ENCODE results near the gene PIGS. TPM values are rescaled to one million over a fixed set of nuclear protein-coding genes. Genes with fewer than 3 reads are reported as not detected.

PIGS gene
- total and polyA plus RNA-seq, 2 of the 4 experiments (the other 2 are of a cell fraction) = 28.7 to 78.9 TPM

GRCh38 chr17:28555022-28555421, 16.3 kb downstream of the PIGS start:
- H4K91ac ChIP-seq (ENCODE audit: insufficient read depth, low read depth, low read length) = no peak overlapping the region
- ChIA-PET CTCF (no interaction called here), POLR2A (ENCODE audit: unreplicated experiment) (no interaction called here)
- H2AK9ac ChIP-seq (replicated peaks; ENCODE audit: low read depth, low read length, poor library complexity) = no peak overlapping the region
- H3K36me3 ChIP-seq (ENCODE audit: control insufficient read depth, insufficient read depth, low read length) = peaks cover 37% of the 10 kb centered on the region
- peaks cover 13% of the 10 kb centered on the region for H4K20me1 ChIP-seq (ENCODE audit: insufficient read depth, low read length)
- H4K8ac ChIP-seq (ENCODE audit: low read depth in 2 of 2, low read length in 2 of 2) = no peak overlapping the region
- in situ Hi-C loops (cut with MboI; ENCODE audit: low sequenced_read_pairs) (no loop called here), dilution Hi-C loops (cut with HindIII; ENCODE audit: low sequenced_read_pairs, unreplicated experiment) (no loop called here), intact Hi-C loops (cut with micrococcal nuclease) (no loop called here)
- H3K9ac ChIP-seq (ENCODE audit: low read depth, low read length) = no peak overlapping the region
- peaks cover 11 to 22% of the 10 kb centered on the region in 2 experiments for H3K79me1 ChIP-seq (ENCODE audit: low read depth in 1 of 2, low read length in 2 of 2)
- no CpG with 5 or more reads among the region's 3 CpGs for WGBS, 2 experiments (ENCODE audit: extremely low coverage in 2 of 2, insufficient read length in 1 of 2)
- no peak overlapping the region for H3K18ac ChIP-seq (ENCODE audit: low read depth, low read length)
- H2BK15ac ChIP-seq (ENCODE audit: low read depth, low read length) = no peak overlapping the region
- no peak overlapping the region for H2BK5ac ChIP-seq (ENCODE audit: low read depth, low read length, poor library complexity, severe bottlenecking)
- H3K56ac ChIP-seq (ENCODE audit: extremely low read depth, insufficient read depth, low read length) = no peak overlapping the region
- H4K5ac ChIP-seq (ENCODE audit: low read depth, low read length) = no peak overlapping the region
- no peak overlapping the region for H3K23ac ChIP-seq (ENCODE audit: low read depth, low read length)
- no peak overlapping the region for H3K4ac ChIP-seq (ENCODE audit: low read depth, low read length)
- H2AK5ac ChIP-seq (ENCODE audit: low read depth, low read length) = no peak overlapping the region
- no peak overlapping the region for H2BK20ac ChIP-seq (ENCODE audit: low read depth, low read length)
- no peak for TF ChIP-seq BHLHE40 (IDR thresholded peaks at IDR 0.05; ENCODE audit: low read depth, low read length)
- TF ChIP-seq MAFK (IDR thresholded peaks at IDR 0.05; ENCODE audit: low read depth, low read length) = no peak
- no peak for TF ChIP-seq RCOR1 (IDR thresholded peaks at IDR 0.05; ENCODE audit: insufficient replicate concordance, low read length)
- no peak for TF ChIP-seq FOS (IDR thresholded peaks at IDR 0.05; ENCODE audit: low read depth, low read length)
- TF ChIP-seq RFX5 (IDR thresholded peaks at IDR 0.05; ENCODE audit: low read depth, low read length) = no peak
- no peak for TF ChIP-seq CTCF (conservative IDR thresholded peaks at IDR 0.05; ENCODE audit: low read depth, low read length)
- no peak for TF ChIP-seq MAZ (IDR thresholded peaks at IDR 0.05; ENCODE audit: borderline replicate concordance, low read depth, low read length)
- TF ChIP-seq RAD21 (IDR thresholded peaks at IDR 0.05; ENCODE audit: low read length) = no peak
- TF ChIP-seq NFE2L2 (IDR thresholded peaks at IDR 0.05; ENCODE audit: low read depth, low read length) = no peak
- no peak for TF ChIP-seq POLR2A (IDR thresholded peaks at IDR 0.05; ENCODE audit: low read depth, low read length)
- no peak for TF ChIP-seq SMC3 (IDR thresholded peaks at IDR 0.05; ENCODE audit: low read depth, low read length)
- no peak for TF ChIP-seq MXI1 (IDR thresholded peaks at IDR 0.05; ENCODE audit: borderline replicate concordance, low read depth, low read length)
- TF ChIP-seq CEBPB (IDR thresholded peaks at IDR 0.05; ENCODE audit: low read depth, low read length) = no peak
- no peak for TF ChIP-seq ELK1 (IDR thresholded peaks at IDR 0.05; ENCODE audit: borderline replicate concordance, low read depth, low read length)
- TF ChIP-seq CHD1 (IDR thresholded peaks at IDR 0.05; ENCODE audit: low read depth, low read length) = no peak
- TF ChIP-seq, protein P1, sequence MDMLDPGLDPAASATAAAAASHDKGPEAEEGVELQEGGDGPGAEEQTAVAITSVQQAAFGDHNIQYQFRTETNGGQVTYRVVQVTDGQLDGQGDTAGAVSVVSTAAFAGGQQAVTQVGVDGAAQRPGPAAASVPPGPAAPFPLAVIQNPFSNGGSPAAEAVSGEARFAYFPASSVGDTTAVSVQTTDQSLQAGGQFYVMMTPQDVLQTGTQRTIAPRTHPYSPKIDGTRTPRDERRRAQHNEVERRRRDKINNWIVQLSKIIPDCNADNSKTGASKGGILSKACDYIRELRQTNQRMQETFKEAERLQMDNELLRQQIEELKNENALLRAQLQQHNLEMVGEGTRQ (IDR thresholded peaks at IDR 0.05; ENCODE audit: low read depth, low read length) = no peak
- peaks cover 10% of the 10 kb centered on the region; the same call in 1 of the 2 replicates for H3K9me1 ChIP-seq (ENCODE audit: insufficient read depth, low read length)
- no peak overlapping the region for H3K4me2 ChIP-seq (ENCODE audit: low read depth, low read length)
- H3K4me3 ChIP-seq (ENCODE audit: insufficient read depth, low read depth, low read length) = no peak overlapping the region
- no peak for DNase-seq
- no peaks in the 10 kb centered on the region for H3K27me3 ChIP-seq (ENCODE audit: control insufficient read depth, insufficient read depth, low read length)
- no peak for ATAC-seq (ENCODE audit: low read depth)
- no peak overlapping the region for H3K14ac ChIP-seq (replicated peaks; ENCODE audit: low read depth, low read length)
- H3K9me3 ChIP-seq (ENCODE audit: control insufficient read depth, insufficient read depth, low read length) = no peaks in the 10 kb centered on the region
- no peak overlapping the region for H3K27ac ChIP-seq (ENCODE audit: insufficient read depth, low read length)
- H3K4me1 ChIP-seq (ENCODE audit: control insufficient read depth, insufficient read depth, low read length) = peaks cover 6% of the 10 kb centered on the region
- H2BK120ac ChIP-seq (ENCODE audit: low read depth, low read length) = no peak overlapping the region
- no TSS peak for BruUV-seq (replicated peaks)
- no peak overlapping the region for H2AFZ ChIP-seq (replicated peaks; ENCODE audit: low read length, poor library complexity)

Data from IMR-90 (cell line).